ENCODE measurements around the gene TSPAN4. TPM values are rescaled to one million over a fixed set of nuclear protein-coding genes. Genes with fewer than 3 reads are reported as not detected.

The TSPAN4 gene
- total RNA-seq, 1 experiment from 2014 or later = 50.3 TPM

DNA sequence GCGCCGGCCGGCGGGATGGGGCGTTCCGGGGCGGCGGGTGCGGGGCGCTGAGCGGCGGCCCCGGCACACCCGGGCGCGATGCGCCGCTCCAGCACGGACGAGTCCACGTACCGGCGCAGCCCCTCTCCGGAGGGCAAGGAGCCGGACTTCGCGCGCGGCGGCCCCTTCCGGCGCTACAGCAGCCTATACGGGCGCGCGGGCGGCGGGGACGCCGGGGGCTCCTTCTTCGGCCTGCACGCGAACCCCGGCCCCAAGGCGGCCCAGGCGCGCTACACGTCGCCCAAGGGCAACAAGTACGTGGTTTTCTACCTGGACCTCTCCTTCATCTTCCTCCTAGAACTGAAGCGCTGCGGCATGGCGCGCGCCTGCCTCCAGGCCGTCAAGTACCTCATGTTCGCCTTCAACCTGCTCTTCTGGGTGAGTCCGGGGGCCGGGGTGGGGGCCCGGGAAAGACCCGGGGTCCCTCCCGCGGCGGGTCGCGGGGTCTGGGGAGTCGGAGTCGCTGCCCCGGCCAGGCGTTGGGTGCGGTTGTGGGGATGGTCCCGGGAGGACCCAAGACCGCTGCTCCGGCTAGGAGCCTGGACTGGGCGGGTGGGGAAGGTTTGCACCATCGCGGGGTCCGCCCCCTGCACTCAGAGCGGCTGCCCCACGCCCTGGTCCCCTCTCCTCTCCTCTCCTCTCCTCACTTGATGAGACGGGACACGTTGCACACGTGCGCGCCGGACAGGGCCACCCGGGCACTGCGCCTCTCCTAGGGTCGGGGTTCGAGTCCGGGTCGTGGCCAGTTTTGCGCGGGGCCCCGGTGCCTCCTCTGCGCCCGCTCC lies 7.5 kb downstream of the TSPAN4 start:
- no peaks in the 10 kb centered on the region for H3K9me2 ChIP-seq (ENCODE audit: insufficient read depth)
- BruUV-seq (replicated peaks) = no TSS peak
- DNase-seq (ENCODE audit: low read depth, low spot score) (no peak), ATAC-seq (no peak)
- peaks cover 11 to 22% of the 10 kb centered on the region in 2 experiments; a peak in 3 of 4 replicates for H3K4me1 ChIP-seq (ENCODE audit: control insufficient read depth in 1 of 2, insufficient read depth in 2 of 2, low read length in 2 of 2)
- H3K27ac ChIP-seq (ENCODE audit: low read depth, low read length) = no peak overlapping the region
- TF ChIP-seq EZH2 (IDR thresholded peaks at IDR 0.05) = no peak
- no peak for TF ChIP-seq EZH2phosphoT487 (IDR thresholded peaks at IDR 0.05; ENCODE audit: borderline replicate concordance)
- no peak for TF ChIP-seq CEBPB (IDR thresholded peaks at IDR 0.05; ENCODE audit: low read depth)
- TF ChIP-seq, protein P1, sequence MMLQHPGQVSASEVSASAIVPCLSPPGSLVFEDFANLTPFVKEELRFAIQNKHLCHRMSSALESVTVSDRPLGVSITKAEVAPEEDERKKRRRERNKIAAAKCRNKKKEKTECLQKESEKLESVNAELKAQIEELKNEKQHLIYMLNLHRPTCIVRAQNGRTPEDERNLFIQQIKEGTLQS (IDR thresholded peaks at IDR 0.05) = no peak
- TF ChIP-seq YY1 (IDR thresholded peaks at IDR 0.05; ENCODE audit: extremely low read depth, insufficient replicate concordance, low read depth, low read length) = no peak
- no peak for TF ChIP-seq POLR2A (IDR thresholded peaks at IDR 0.05; ENCODE audit: borderline replicate concordance, extremely low read depth, insufficient read depth, insufficient read length)
- TF ChIP-seq CBX3 (IDR thresholded peaks at IDR 0.05; ENCODE audit: low read depth) = no peak
- TF ChIP-seq TCF7L2 (IDR thresholded peaks at IDR 0.05; ENCODE audit: borderline replicate concordance, extremely low read depth, insufficient read depth, insufficient read length) = no peak
- TF ChIP-seq EGR1 (IDR thresholded peaks at IDR 0.05; ENCODE audit: low read depth) = no peak
- TF ChIP-seq JUND (IDR thresholded peaks at IDR 0.05) = no peak
- TF ChIP-seq, protein P2, sequence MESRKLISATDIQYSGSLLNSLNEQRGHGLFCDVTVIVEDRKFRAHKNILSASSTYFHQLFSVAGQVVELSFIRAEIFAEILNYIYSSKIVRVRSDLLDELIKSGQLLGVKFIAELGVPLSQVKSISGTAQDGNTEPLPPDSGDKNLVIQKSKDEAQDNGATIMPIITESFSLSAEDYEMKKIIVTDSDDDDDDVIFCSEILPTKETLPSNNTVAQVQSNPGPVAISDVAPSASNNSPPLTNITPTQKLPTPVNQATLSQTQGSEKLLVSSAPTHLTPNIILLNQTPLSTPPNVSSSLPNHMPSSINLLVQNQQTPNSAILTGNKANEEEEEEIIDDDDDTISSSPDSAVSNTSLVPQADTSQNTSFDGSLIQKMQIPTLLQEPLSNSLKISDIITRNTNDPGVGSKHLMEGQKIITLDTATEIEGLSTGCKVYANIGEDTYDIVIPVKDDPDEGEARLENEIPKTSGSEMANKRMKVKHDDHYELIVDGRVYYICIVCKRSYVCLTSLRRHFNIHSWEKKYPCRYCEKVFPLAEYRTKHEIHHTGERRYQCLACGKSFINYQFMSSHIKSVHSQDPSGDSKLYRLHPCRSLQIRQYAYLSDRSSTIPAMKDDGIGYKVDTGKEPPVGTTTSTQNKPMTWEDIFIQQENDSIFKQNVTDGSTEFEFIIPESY (IDR thresholded peaks at IDR 0.05; ENCODE audit: extremely low read depth, insufficient replicate concordance, low read length) = no peak
- TF ChIP-seq, protein P3, sequence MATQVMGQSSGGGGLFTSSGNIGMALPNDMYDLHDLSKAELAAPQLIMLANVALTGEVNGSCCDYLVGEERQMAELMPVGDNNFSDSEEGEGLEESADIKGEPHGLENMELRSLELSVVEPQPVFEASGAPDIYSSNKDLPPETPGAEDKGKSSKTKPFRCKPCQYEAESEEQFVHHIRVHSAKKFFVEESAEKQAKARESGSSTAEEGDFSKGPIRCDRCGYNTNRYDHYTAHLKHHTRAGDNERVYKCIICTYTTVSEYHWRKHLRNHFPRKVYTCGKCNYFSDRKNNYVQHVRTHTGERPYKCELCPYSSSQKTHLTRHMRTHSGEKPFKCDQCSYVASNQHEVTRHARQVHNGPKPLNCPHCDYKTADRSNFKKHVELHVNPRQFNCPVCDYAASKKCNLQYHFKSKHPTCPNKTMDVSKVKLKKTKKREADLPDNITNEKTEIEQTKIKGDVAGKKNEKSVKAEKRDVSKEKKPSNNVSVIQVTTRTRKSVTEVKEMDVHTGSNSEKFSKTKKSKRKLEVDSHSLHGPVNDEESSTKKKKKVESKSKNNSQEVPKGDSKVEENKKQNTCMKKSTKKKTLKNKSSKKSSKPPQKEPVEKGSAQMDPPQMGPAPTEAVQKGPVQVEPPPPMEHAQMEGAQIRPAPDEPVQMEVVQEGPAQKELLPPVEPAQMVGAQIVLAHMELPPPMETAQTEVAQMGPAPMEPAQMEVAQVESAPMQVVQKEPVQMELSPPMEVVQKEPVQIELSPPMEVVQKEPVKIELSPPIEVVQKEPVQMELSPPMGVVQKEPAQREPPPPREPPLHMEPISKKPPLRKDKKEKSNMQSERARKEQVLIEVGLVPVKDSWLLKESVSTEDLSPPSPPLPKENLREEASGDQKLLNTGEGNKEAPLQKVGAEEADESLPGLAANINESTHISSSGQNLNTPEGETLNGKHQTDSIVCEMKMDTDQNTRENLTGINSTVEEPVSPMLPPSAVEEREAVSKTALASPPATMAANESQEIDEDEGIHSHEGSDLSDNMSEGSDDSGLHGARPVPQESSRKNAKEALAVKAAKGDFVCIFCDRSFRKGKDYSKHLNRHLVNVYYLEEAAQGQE (IDR thresholded peaks at IDR 0.05; ENCODE audit: low read depth) = no peak
- no peak for TF ChIP-seq ELF1 (IDR thresholded peaks at IDR 0.05; ENCODE audit: borderline replicate concordance, low read depth)
- TF ChIP-seq SRF (IDR thresholded peaks at IDR 0.05; ENCODE audit: low read depth) = no peak
- TF ChIP-seq ZNF274 (IDR thresholded peaks at IDR 0.05; ENCODE audit: low read depth, low read length) = no peak
- no peak for TF ChIP-seq SP1 (IDR thresholded peaks at IDR 0.05; ENCODE audit: low read depth)
- TF ChIP-seq, protein P4, sequence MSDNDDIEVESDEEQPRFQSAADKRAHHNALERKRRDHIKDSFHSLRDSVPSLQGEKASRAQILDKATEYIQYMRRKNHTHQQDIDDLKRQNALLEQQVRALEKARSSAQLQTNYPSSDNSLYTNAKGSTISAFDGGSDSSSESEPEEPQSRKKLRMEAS (IDR thresholded peaks at IDR 0.05) = no peak
- TF ChIP-seq ZFX (IDR thresholded peaks at IDR 0.05) = no peak
- POLR2A ChIA-PET = no interaction called here
- no peaks in the 10 kb centered on the region for H3K9me3 ChIP-seq (ENCODE audit: control insufficient read depth in 1 of 2, insufficient read depth in 1 of 2, low read depth in 1 of 2, low read length in 2 of 2)
- H3K79me2 ChIP-seq (ENCODE audit: insufficient read depth, low read length) = peaks cover 3% of the 10 kb centered on the region; the same call in 1 of the 2 replicates
- no peak overlapping the region for H3K9ac ChIP-seq (ENCODE audit: low read length)
- H3K4me3 ChIP-seq (replicated peaks in 1 of 2; ENCODE audit: low read depth in 1 of 2, low read length in 2 of 2) = no peak overlapping the region
- CTCF ChIA-PET = interaction anchor here (1.9 kb wide), 1 partner anchor 10 kb away, joined by 4 read pairs; no protein-coding TSS in a partner anchor
- no peak overlapping the region for H3K4me2 ChIP-seq (ENCODE audit: low read length)
- H3K27me3 ChIP-seq (ENCODE audit: insufficient read depth, low read length) = no peaks in the 10 kb centered on the region
- H3K36me3 ChIP-seq (ENCODE audit: control insufficient read depth in 1 of 2, insufficient read depth in 2 of 2, low read length in 2 of 2) = no peaks in the 10 kb centered on the region; a peak in 1 of 4 replicates
- H4K20me1 ChIP-seq (ENCODE audit: insufficient read depth) = no peaks in the 10 kb centered on the region
- no peak overlapping the region for H2AFZ ChIP-seq (ENCODE audit: low read depth, low read length, poor library complexity, severe bottlenecking)
- intact Hi-C loops (cut with micrococcal nuclease) = no loop called here
- RAD21 ChIA-PET (ENCODE audit: low non-redundant PET in 1 of 2, low total read pairs in 2 of 2, uncharacterized antibody in 2 of 2, unreplicated experiment in 2 of 2) = no interaction called here

All from HCT116 (cell line).